SKM-1 (cell line): ENCODE data around the gene NXPH1.

Experiments
- DNase-seq: peaks from one replicate; lab custom pipeline; 2025; ENCODE audit not compliant: unreplicated experiment; lab: John Stamatoyannopoulos, UW

Gene NXPH1

GRCh38 chr7:8435590-8436545 is 2.5 kb downstream of the NXPH1 start:
- DNase-seq: no peak

- DNase-seq: no peak
Measured at GRCh38 chr7:8436965-8437364, 3.6 kb downstream of the NXPH1 start.

GRCh38 chr7:8437606-8438005 is 4.2 kb downstream of the NXPH1 start:
- DNase-seq: no peak

- no peak for DNase-seq
Measured at GRCh38 chr7:8440670-8441069, 7.3 kb downstream of the NXPH1 start.

DNA sequence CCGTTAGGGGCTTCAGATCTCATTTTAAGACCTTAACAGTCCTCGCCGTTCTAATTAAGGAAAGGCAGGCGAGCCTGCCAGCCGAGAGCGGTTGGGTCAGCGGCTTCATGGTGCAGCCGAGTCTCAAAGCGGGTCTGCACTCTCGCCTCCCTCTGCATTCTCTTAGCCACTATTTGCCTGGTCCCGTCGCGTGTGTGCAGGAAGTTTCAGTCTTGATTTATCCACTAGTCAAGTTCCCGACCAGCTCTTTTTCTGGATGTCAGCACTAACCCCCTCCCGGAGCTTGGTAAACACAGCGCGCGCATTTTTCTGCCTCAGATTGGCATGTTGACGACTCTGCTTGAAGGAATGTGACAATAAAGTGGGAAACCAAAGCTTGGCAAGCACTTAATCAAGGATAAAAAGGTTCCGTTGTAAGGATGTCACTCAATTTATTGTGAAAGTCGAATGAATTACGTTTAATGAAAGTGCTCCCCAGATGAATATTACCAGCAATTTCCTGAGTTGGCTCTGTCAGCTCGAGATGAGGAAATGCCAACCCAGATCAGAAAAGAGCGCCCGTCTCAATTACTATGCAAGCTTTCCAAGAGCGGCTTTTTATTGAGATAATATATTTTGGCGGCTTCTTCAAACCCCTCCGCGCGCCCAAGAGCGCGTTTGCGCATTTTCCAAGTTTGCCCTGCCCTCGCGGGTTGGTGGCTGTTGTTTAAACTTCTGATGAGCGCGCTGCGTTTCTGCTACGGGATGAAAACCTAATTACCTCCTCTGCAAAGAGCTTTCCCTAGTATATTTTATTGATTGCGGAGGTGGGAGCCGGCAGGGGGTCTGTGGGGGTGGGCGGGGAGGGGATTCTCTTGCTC is 7.9 kb downstream of the NXPH1 start:
- DNase-seq: no peak

- no peak for DNase-seq
Measured at GRCh38 chr7:8442051-8442813, 8.8 kb downstream of the NXPH1 start.

DNA sequence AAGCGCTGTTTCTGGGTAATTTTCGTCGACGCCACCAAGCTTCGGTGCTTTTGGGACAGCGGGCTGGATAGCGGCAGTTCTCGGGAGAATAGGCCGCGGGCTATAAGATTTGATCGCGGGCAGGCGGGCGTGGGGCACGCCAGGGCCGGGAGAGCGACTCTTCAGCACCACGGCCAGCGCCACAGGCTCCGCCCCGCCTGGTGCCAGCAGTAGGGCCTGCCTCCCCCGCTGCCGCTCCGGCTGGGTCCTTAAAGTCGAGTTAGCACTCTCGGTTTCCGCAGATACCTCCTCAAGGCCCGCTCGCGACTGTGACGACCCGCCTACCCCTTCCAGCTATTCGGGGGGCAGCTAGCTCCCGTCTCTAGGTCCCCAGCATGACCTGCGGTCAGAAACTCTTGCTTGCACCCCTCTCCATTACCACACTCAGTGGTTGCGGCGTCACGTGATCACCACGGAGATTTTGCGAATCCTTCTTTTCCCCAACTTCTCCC is 9.4 kb downstream of the NXPH1 start:
- DNase-seq: no peak

- DNase-seq: no peak
Measured at GRCh38 chr7:8443576-8444467, 10.4 kb downstream of the NXPH1 start.

DNA sequence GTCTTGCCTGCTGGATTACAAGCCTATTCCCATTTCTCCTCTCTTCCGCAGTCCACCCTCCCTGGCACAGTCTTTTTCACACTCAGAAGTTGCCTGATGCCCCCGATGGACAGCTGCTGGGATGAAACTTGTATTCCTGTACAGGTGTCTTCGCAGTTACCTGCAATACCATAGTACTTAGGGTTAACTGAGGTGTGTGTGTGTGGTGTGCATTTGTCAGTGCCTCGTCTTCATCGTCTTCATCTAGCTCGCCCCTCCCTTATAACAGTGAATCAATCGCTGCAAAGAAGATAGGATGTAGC is 11.0 kb downstream of the NXPH1 start:
- no peak for DNase-seq

DNA sequence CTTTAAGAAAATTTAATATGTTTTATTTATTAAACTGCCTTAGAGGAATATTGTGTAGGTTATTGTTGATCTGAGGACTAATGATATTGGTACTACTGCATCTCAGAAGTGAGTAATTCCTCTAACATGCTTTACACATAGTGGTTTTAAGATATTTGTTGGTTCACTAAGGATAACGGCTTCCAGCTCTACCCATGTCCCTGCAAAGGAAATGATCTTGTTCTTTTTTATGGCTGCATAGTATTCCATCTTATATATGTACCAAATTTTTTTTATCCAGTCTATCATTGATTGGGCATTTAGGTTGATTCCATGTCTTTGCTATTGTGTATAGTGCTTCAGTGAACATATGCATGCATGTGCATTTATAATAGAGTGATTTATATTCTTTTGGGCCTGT is 20.1 kb downstream of the NXPH1 start:
- DNase-seq: no peak

DNA sequence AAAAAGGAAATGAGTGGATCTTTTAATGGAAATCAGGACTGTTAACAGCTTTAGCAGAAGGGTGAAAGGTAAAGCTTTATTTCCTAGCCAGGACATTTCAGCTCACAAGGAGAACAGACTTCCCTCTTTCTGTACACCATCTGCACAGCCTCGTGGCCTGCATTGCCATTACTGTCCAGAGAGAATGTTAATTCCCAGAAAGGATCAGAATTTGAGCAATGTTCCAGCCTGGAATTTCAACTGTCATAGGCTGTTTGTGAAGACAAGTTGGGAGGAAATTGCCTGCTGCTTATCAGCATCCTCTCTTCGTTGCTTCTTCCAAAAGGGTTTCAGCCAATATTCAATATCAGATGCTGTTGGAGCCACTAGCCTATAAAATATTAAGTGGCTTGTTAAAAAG is 22.0 kb downstream of the NXPH1 start:
- no peak for DNase-seq

- DNase-seq: no peak
Measured at GRCh38 chr7:8462309-8462708, 28.9 kb downstream of the NXPH1 start.

- DNase-seq: no peak
Measured at GRCh38 chr7:8465338-8465737, 31.9 kb downstream of the NXPH1 start.

GRCh38 chr7:8480527-8480926 is 47.1 kb downstream of the NXPH1 start:
- no peak for DNase-seq

DNA sequence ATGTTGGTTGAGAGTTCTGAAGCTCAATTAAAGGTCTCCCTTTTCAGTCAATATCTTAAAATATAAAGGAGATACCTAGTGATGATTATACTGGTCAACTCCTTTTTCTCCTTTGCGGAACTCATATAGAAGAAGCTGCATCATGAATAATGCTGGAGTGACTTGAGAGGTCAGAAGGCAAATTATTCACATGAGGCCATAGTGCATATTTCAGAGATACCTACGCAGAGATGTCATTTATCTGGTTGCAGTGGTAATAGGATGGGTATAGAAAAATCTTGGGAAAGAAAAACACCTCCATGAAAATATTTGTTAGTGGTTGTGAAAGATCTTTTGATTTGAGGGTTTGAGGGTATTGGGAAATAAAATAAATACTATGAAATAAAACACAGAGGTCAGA is 47.7 kb downstream of the NXPH1 start:
- no peak for DNase-seq

DNA sequence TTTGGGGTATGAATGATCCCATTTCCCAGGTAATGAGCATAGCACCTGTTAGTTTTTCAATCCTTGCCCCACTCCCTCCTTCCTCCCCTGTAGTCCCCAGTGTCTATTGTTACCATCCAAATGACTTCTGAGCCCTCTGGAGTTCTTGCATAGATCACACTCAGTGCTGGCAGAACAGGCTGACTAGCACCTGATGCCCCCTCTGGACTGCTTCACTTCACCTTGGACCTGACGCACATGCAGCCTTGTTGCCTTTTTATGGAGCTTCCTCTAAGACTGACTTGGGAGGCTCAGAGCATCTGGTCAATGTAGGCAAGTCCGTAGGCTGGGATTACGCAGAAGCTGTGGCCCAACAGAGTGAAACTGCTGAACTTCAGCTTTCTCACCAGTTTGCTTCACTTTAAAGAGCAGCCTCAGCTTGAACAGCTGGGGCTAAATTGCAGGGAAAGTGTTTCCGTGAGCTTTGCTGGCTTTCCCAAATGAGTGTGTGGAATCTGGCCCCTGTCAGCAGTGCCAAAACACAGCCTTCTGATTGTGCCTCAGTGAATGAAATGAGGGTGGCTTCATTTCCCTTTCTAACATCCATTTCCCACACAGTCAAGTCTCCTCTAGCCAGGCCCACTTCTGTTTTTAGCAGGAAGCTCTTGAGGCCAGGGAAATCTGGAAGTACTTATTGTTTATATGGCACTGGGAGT is 48.5 kb downstream of the NXPH1 start:
- peak; percentile 16 for DNase-seq

GRCh38 chr7:8490391-8491045 is 57.1 kb downstream of the NXPH1 start:
- no peak for DNase-seq

DNA sequence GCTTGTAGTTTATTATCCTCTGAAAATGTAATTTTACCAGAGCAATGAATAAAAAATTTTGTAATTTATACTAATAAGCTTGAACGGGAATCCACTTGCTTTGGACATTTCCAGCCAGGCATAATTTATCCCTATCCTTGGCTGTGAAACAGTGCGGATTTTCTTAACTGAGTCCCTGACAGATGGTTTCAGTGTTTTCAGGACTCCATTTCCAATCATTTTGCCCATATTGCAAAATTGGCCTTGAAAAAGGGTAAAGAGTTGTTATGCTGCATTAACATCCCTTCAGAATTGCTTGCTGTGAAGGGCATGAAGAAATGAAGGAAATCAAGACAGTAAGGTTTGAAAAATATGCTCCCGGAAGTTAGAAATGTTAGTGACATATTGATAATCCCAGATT is 57.7 kb downstream of the NXPH1 start:
- DNase-seq: no peak
